Renal pelvis (tissue), 4 donors: ENCODE measurements around the gene DDX54. TPM values are rescaled to one million over a fixed set of nuclear protein-coding genes. Genes with fewer than 3 reads are reported as not detected.

Source experiments
- DNase-seq: peaks from one replicate; pipeline ENCODE4 v3.0.0-alpha.2; 2013
- polyA plus RNA-seq, 3 donors: library from polyadenylated mRNA; unstranded; fragments of 120-200 nt; gene quantifications; one replicate each; pipeline ENCODE4 v1.2.1, GENCODE V29; 2013; ENCODE audit not compliant: insufficient read length in 3 of 3

Gene DDX54
- polyA plus RNA-seq, 3 donors: 71.7 to 106 (median 97.1) TPM

DNA sequence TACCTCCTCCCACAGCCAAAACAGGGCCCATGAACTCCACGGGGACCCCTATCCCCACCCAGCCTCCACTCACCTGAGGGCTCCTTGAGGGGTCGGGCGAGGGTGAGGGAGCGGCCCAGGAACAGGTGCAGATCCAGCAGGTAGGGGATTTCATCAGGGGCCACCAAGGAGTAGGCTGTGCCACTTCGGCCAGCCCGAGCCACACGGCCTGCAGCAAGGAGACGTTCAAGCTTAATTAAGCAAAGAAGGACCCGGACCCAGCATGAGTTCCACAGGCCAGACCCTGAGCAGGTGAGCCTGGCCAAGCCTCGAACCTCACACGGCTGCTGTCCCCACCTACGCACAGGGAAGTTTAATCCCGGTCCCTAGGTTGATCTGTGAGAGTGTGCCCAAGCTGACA, 15.6 kb downstream of the DDX54 start:
- no peak for DNase-seq

GRCh38 chr12:113167868-113168267, 17.4 kb downstream of the DDX54 start:
- no peak for DNase-seq

DNA sequence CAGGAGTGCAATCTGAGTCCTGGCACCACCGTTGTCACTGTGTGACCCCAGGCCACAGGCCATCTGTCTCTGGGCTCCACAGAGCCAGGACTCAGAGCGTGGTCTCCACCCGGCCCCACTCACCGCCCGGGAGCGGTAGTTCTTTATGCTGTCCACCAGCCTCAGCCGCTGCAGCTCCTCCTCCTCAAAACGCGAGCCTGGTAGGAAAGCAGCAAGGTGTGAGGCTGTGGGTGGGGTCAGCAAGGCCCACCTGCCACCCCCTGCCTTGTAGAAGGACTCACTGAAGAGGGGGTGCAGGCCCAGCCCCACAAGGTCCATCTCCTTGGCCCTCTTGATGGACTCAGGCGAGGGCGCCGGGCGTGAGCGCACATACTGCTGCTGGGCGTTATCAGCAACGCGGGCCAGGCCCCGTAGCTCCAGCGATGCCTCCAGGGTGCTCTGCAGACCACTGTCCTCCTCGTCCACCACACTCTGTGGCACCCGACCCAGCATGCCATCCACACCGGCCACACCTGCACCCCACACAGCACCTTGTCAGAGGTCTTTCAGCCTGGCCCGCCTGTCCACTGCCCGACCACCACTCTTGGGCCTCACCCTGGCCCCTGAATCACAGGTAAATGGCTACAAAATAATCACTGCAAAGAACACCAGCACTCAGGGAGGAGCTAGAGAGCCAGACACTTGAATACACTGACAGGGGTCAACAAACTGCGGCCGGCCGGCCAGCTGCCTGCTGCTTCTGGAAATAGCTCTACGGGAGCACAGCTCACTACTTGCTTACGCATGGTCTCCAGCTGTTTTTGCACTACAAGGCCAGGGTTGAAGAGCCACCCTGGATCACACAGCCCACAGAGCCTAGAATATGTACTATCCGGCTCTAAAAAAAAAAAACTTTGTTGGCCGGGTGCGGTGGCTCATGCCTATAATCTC, 19.5 kb downstream of the DDX54 start:
- DNase-seq: no peak

DNA sequence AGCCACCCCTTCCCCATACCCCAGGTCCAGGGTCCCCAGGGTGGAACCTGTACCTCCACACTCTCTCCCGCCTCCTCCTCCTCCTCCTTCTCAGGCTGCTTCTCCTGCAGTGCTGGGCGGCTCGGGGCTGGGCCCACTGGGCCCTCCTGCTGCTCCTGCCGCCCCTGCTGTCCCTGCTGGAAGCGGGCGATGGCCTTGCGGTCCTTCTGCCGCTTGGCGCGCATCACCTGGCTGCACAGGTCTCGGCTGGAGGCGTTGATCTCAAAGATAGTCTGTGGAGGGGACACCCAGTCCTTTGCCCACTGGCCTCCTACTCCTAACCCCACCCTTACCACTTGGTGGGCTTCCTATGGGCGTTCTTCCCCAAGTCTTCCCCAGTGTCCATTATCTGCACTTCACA, 21.3 kb downstream of the DDX54 start:
- no peak for DNase-seq

DNA sequence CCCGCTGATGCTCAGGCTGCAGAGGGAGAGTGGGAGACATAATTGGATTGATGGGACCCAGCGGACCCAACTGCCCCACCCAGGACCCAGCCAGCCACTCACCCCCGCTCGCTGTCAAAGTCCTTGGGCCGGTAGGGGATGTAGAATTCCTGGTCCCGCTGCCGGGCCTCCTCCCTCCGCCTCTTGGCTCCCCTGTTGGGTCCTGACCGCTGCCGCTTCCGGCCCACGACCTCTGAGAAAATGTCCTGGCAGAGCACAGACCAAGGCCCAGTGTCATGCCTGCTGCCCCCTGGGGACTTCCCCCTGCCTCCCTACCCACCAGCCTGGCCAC, 22.3 kb downstream of the DDX54 start:
- DNase-seq: no peak

GRCh38 chr12:113162102-113163029, 22.9 kb downstream of the DDX54 start:
- DNase-seq: no peak

- DNase-seq: peak; percentile 52
Measured at GRCh38 chr12:113161415-113162016, 23.8 kb downstream of the DDX54 start.

DNA sequence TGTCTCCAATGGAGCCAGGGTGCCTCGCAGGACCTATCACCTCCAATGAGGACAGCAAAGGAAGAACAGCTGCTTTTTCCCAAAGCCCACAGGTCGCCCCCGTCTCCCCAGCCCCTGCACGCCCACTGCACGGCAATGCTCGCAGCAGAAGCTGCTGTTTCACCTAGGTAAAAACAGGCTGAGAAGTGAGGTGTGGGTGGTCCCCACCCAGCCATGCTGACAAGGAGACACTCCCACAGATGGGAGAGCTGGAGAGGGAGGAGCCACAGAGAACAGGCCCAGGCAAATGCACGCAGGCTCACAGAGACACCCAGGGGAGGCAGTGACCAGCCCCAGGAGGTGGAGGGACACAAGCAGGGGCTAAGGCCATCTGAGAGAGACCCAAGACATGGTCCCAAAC, 25.3 kb downstream of the DDX54 start:
- DNase-seq: no peak

- no peak for DNase-seq
Measured at GRCh38 chr12:113158439-113159203, 26.7 kb downstream of the DDX54 start.

DNA sequence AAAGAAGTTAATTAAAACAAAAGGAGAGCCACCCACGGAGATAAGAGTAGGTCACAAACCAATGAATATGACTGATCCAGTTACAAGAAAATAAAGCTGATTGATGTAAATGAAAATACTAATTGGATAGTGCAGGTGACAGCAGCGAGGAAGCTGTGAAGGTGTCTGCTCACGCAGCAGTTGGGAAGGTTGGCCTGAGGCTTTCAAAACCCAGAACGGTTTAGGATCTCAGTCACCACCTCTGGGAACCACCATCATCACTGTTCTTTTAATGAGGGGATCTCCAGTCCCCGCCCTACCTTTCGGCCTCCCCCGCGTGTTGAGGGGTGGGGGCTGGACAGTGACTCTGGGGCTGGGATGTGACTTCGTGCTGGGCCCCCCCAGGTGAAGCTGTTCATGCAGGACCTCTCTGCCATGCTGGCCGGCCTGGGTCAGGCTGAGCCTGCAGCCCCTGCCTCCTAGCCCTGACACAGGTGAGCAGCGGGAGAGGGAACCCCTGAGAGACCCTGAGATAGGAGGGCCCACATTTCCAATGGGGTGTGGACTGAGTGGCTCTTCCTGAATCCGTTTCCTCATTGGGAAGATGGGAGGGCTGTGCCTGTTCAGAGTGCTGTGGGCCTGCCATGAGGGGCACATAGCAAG, 27.9 kb downstream of the DDX54 start:
- no peak for DNase-seq

DNA sequence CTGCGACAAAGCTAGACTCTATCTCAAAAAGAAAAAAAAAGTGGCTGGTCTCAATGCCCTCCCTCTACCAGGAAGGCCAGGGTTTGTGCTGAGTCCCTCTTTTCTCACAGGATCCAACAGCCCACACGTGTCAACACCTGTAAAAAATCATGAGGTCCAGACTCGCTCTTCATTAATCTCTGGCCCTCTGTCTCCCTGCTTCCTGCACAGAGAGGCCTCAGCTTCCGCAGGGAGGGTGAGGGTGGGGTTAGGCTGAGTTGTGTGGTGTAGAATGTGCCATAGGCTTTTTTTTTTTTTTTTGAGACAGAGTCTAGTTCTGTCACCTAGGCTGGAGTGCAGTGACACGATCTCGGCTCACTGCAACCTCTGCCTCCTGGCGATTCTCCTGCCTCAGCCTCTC, 29.6 kb downstream of the DDX54 start:
- no peak for DNase-seq

DNA sequence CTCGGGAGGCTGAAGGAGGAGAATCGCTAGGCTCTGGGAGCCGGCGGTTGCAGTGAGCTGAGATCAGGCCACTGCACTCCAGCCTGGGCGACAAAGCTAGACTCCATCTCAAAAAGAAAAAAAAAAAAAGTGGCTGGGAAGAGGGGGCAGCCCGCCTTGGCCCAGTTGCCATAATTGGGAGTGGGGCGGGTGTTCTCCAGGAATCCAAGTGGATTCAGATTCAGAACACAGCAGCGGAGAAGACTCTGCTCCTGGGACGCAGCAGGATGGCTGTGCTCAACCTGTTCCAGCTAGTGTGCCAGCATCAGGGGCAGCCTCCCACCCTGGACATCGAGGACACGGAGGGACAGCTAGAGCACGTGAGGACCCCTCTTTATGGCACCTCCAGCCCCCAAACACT, 30.2 kb downstream of the DDX54 start:
- no peak for DNase-seq

GRCh38 chr12:113154351-113154973, 30.8 kb downstream of the DDX54 start:
- DNase-seq: no peak

- DNase-seq: peak; percentile 66
Measured at GRCh38 chr12:113152835-113153814, 32.2 kb downstream of the DDX54 start.

GRCh38 chr12:113152196-113152834, 33.0 kb downstream of the DDX54 start:
- no peak for DNase-seq

- no peak for DNase-seq
Measured at GRCh38 chr12:113151655-113152054, 33.6 kb downstream of the DDX54 start.

GRCh38 chr12:113149361-113150150, 35.7 kb downstream of the DDX54 start, which contains the start of gene CFAP73:
Gene CFAP73 (plus strand): TSS chr12:113149724. CDS start chr12:113149858, 134 bp downstream.
- DNase-seq: peak; percentile 94

- DNase-seq: no peak
Measured at GRCh38 chr12:113146999-113147398, 38.3 kb downstream of the DDX54 start.
